Stimulated activated CD4-positive, alpha-beta T cell treated with anti-CD3 and anti-CD28 coated beads, TNF-alpha, amount 100 ng/mL, for 24 hours (primary cell): Measurements from ENCODE around the gene NFATC3.

ENCODE experiments used
- DNase-seq, 3 experiments: peaks; one replicate each; pipeline ENCODE4 v3.0.0-alpha.2; 2020; ENCODE audit warnings: low read depth in 3 of 3

Gene NFATC3

GRCh38 chr16:68072038-68072695, 13.0 kb upstream of the NFATC3 start:
- no peak for DNase-seq

- DNase-seq, result no peak
These were observed 11.0 kb upstream of the NFATC3 start for GRCh38 chr16:68073902-68074760.

GRCh38 chr16:68074850-68075555, 10.2 kb upstream of the NFATC3 start:
- peak in 1 of 3 experiments; percentile 47 for DNase-seq

- DNase-seq, result no peak
These were observed 9.2 kb upstream of the NFATC3 start for GRCh38 chr16:68075980-68076379.

GRCh38 chr16:68076560-68076959, 8.6 kb upstream of the NFATC3 start:
- no peak for DNase-seq

GRCh38 chr16:68077866-68078700, 7.1 kb upstream of the NFATC3 start:
- no peak for DNase-seq

- DNase-seq, result no peak
These were observed 6.3 kb upstream of the NFATC3 start for GRCh38 chr16:68078701-68079375.

- no peak for DNase-seq
These were observed 5.9 kb upstream of the NFATC3 start for GRCh38 chr16:68079376-68079625.

GRCh38 chr16:68079626-68080344, 5.4 kb upstream of the NFATC3 start:
- peak; percentile 30 to 79 (median 37) for DNase-seq

GRCh38 chr16:68081861-68082628, 3.1 kb upstream of the NFATC3 start:
- no peak for DNase-seq

GRCh38 chr16:68082629-68083238, 2.4 kb upstream of the NFATC3 start:
- no peak for DNase-seq

GRCh38 chr16:68083239-68083781, 1.9 kb upstream of the NFATC3 start:
- no peak for DNase-seq

GRCh38 chr16:68083861-68084503, 1.2 kb upstream of the NFATC3 start:
- no peak for DNase-seq

- DNase-seq, result peak; percentile 68 to 91 (median 74)
These were observed 489 bp upstream of the NFATC3 start for GRCh38 chr16:68084504-68085258.

- DNase-seq, result no peak
These were observed 1.2 kb downstream of the NFATC3 start for GRCh38 chr16:68086336-68086841.

- no peak for DNase-seq
These were observed 1.7 kb downstream of the NFATC3 start for GRCh38 chr16:68086860-68087268.

GRCh38 chr16:68087688-68088087, 2.5 kb downstream of the NFATC3 start:
- DNase-seq, result no peak
